Activated CD8-positive, alpha-beta memory T cell treated with anti-CD3 and anti-CD28 coated beads, Interleukin-2, amount 50 U/mL, for 1 hour (primary cell): ENCODE measurements around the gene CPSF4L.
"Not testable (repeated sequence)": the region's sequence is repeated elsewhere in the genome, so short reads cannot be mapped to it uniquely, and the experiment has no call there.

Source experiments
- DNase-seq: peaks from one replicate; pipeline ENCODE4 v3.0.0-alpha.2; 2020; ENCODE audit errors: extremely low read depth

Gene CPSF4L

GRCh38 chr17:73261617-73261951 is at the start of gene CPSF4L:
Gene CPSF4L, minus strand, starts transcription at chr17:73261880. Its CDS starts 62 bp downstream, at chr17:73261818.
- DNase-seq = no peak

GRCh38 chr17:73311428-73311780 is 49.7 kb upstream of the CPSF4L start:
- no peak for DNase-seq

GRCh38 chr17:73309727-73310596 is 48.3 kb upstream of the CPSF4L start:
- no peak for DNase-seq

- not testable (repeated sequence) for DNase-seq
Measured at GRCh38 chr17:73308959-73309358, 47.3 kb upstream of the CPSF4L start.

GRCh38 chr17:73308017-73308823 is 46.5 kb upstream of the CPSF4L start:
- DNase-seq = no peak

GRCh38 chr17:73307130-73307529 is 45.5 kb upstream of the CPSF4L start:
- no peak for DNase-seq

GRCh38 chr17:73305845-73306836 is 44.5 kb upstream of the CPSF4L start:
- no peak for DNase-seq

- no peak for DNase-seq
Measured at GRCh38 chr17:73304971-73305812, 43.5 kb upstream of the CPSF4L start.

- DNase-seq = no peak
Measured at GRCh38 chr17:73304438-73304837, 42.8 kb upstream of the CPSF4L start.

GRCh38 chr17:73302189-73302588 is 40.5 kb upstream of the CPSF4L start:
- no peak for DNase-seq

- no peak for DNase-seq
Measured at GRCh38 chr17:73301369-73301768, 39.7 kb upstream of the CPSF4L start.

- no peak for DNase-seq
Measured at GRCh38 chr17:73300392-73300791, 38.7 kb upstream of the CPSF4L start.

- no peak for DNase-seq
Measured at GRCh38 chr17:73297934-73298861, 36.5 kb upstream of the CPSF4L start.

- DNase-seq = no peak
Measured at GRCh38 chr17:73293480-73293911, 31.8 kb upstream of the CPSF4L start.

- no peak for DNase-seq
Measured at GRCh38 chr17:73293031-73293430, 31.4 kb upstream of the CPSF4L start.

- no peak for DNase-seq
Measured at GRCh38 chr17:73292031-73292531, 30.4 kb upstream of the CPSF4L start.

GRCh38 chr17:73291260-73291801 is 29.7 kb upstream of the CPSF4L start:
- no peak for DNase-seq

GRCh38 chr17:73290399-73291259 is 28.9 kb upstream of the CPSF4L start:
- no peak for DNase-seq
